Suprapubic skin (tissue), 4 donors: ENCODE measurements around the gene OSR1.

ENCODE experiments used
- CTCF ChIP-seq, 2 donors: fragments of 200-600 bp in 1 of 2; fragments of 450-650 bp in 1 of 2; sonication (generic) in 1 of 2; IDR thresholded peaks; one replicate each; pipeline ENCODE4 v1.5.1; 2016 to 2019; ENCODE audit warnings: antibody characterized with exemption in 2 of 2, mild to moderate bottlenecking in 1 of 2, moderate library complexity in 1 of 2
- EP300 ChIP-seq: sonication (generic); formaldehyde crosslinking; IDR thresholded peaks from one replicate; pipeline ENCODE4 v1.6.1; 2017; ENCODE audit warnings: antibody characterized with exemption
- POLR2A ChIP-seq, 2 donors: fragments of 450-650 bp; IDR thresholded peaks; one replicate each; pipeline ENCODE4 v1.6.1; 2017; ENCODE audit warnings: antibody characterized with exemption in 2 of 2, mild to moderate bottlenecking in 2 of 2, moderate library complexity in 2 of 2
- POLR2AphosphoS5 ChIP-seq, 3 donors: sonication (generic); formaldehyde crosslinking; IDR thresholded peaks; one replicate each; pipeline ENCODE4 v1.6.1; 2017; ENCODE audit warnings: antibody characterized with exemption in 3 of 3

GRCh38 chr2:19313553-19313952 is 44.9 kb downstream of the OSR1 start:
- TF ChIP-seq CTCF (IDR thresholded peaks at IDR 0.05) (no peak), POLR2AphosphoS5 (IDR thresholded peaks at IDR 0.05) (no peak), EP300 (no peak), POLR2A (IDR thresholded peaks at IDR 0.05) (no peak)
